Duodenal mucosa (tissue), 2 donors: ENCODE measurements around the gene PEX10.

ENCODE experiments used
- H3K27ac ChIP-seq: one replicate; pipeline ENCODE4 v1.7.0; 2013; ENCODE audit warnings: low read depth, low read length
- H3K27me3 ChIP-seq, 2 donors: one replicate each; pipeline ENCODE4 v1.7.0; 2013; ENCODE audit warnings: low read length in 2 of 2, control low read depth in 1 of 2; ENCODE audit not compliant: insufficient read depth in 2 of 2, control insufficient read depth in 1 of 2
- H3K36me3 ChIP-seq, 2 donors: one replicate each; pipeline ENCODE4 v1.7.0; 2013; ENCODE audit warnings: low read length in 2 of 2, control low read depth in 1 of 2; ENCODE audit not compliant: insufficient read depth in 2 of 2, control insufficient read depth in 1 of 2
- H3K4me1 ChIP-seq, 2 donors: one replicate each; pipeline ENCODE4 v1.7.0; 2013; ENCODE audit warnings: low read length in 2 of 2, control low read depth in 1 of 2; ENCODE audit not compliant: insufficient read depth in 2 of 2, control insufficient read depth in 1 of 2
- H3K4me3 ChIP-seq, 2 donors: one replicate each; pipeline ENCODE4 v1.7.0; 2013; ENCODE audit warnings: low read length in 2 of 2, low read depth in 1 of 2
- H3K9ac ChIP-seq, 2 donors: one replicate each; pipeline ENCODE4 v1.7.0; 2013; ENCODE audit warnings: low read length in 2 of 2, low read depth in 1 of 2
- H3K9me3 ChIP-seq, 2 donors: one replicate each; pipeline ENCODE4 v1.7.0; 2013; ENCODE audit warnings: low read length in 2 of 2, control low read depth in 1 of 2; ENCODE audit not compliant: control insufficient read depth in 1 of 2

The PEX10 gene

DNA sequence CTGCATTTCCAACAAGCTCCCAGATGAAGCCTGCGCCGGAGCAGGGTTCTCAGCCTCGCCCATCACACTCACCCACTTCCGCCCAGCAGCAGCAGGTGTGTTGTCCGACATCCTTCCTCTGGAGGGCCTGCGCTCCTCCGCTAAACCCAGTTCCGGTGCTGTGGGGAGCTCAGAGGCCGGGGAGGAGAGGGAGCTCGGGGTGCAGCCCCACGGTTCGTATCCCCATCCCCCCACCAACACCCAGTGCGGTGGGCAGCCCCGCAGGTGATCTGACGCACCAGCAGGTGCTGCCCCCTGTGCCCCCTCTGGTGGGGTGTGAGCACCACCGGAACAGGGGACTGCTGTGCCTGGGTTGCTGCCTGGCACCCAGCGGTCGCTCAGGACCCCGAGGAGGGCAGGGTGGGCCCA, 3.4 kb upstream of the PEX10 start:
- H3K4me3 ChIP-seq: peak overlapping the region; percentile 63 to 65
- no peaks in the 10 kb centered on the region for H3K9me3 ChIP-seq
- H3K36me3 ChIP-seq: no peaks in the 10 kb centered on the region
- H3K9ac ChIP-seq: peak overlapping the region; percentile 25 to 29
- peaks cover 27 to 36% of the 10 kb centered on the region in 2 donors for H3K4me1 ChIP-seq
- H3K27me3 ChIP-seq: peaks cover 0 to 22% of the 10 kb centered on the region in 2 donors
- H3K27ac ChIP-seq: no peak overlapping the region

DNA sequence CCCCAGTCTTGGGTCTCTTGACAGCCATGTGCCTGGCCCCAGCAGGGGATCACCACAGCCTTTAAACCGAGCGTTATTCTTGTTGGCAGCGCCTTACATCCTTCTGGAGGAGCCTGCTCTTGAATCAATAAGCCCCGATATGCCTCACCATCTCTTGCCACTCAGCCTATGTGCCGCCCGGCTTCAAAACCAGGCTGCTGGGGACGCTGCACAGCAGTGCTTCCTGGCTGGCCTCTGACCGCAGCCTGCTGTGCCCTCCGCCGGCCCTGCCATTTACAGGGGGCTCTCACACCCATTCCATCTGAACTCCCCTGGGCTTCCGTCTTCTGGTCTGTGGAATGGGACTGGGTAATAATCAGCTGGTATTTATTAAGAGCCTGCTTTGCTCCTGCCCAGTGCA, 3.0 kb upstream of the PEX10 start:
- peak overlapping the region in 1 of 2 donors; percentile 29 for H3K9ac ChIP-seq

DNA sequence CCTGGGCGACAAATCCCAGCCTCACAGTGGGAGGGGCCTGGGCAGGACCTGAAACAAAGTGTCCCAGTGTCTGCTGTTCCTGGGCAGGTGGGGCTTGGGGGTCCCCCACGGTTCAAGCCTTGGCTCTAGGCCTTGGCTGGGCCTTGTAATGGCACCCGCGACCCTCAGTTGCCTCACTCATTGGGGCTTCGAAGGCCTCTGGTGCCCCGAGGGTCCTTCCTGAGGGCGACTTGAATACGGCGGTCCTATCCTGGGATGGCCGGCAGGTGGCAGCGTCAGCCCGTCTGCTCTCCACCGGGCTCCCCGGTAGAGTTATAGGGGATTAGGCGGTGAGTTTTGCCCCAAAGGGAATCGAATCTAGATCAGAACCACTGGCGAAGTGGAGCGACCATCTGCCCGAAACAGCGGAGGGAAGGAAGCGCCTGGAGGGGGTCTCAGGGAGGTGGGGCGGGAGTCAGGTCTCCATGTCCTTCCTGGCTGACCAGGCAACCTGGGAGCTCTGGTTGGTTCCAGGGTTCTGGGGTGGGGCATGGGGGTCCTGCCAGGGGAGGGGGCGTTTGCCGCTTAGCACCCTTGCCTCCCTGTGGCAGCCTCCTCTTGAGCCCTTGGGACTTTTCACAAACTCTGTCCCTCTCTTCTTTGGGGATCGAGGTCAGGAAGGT, 2.1 kb upstream of the PEX10 start:
- Histone ChIP-seq H3K9me3 (no peaks in the 10 kb centered on the region), H3K27me3 (peaks cover 0 to 22% of the 10 kb centered on the region in 2 donors), H3K27ac (no peak overlapping the region), H3K36me3 (no peaks in the 10 kb centered on the region), H3K4me1 (peaks cover 27 to 36% of the 10 kb centered on the region in 2 donors), H3K4me3 (peak overlapping the region; percentile 78 to 83), H3K9ac (peak overlapping the region; percentile 69 to 81)

More for the DNA sequence above, 3.0 kb upstream of the PEX10 start:
- Histone ChIP-seq H3K27me3 (peaks cover 0 to 22% of the 10 kb centered on the region in 2 donors), H3K27ac (no peak overlapping the region), H3K4me3 (peak overlapping the region; percentile 63 to 65), H3K36me3 (no peaks in the 10 kb centered on the region), H3K4me1 (peaks cover 27 to 36% of the 10 kb centered on the region in 2 donors), H3K9me3 (no peaks in the 10 kb centered on the region)

DNA sequence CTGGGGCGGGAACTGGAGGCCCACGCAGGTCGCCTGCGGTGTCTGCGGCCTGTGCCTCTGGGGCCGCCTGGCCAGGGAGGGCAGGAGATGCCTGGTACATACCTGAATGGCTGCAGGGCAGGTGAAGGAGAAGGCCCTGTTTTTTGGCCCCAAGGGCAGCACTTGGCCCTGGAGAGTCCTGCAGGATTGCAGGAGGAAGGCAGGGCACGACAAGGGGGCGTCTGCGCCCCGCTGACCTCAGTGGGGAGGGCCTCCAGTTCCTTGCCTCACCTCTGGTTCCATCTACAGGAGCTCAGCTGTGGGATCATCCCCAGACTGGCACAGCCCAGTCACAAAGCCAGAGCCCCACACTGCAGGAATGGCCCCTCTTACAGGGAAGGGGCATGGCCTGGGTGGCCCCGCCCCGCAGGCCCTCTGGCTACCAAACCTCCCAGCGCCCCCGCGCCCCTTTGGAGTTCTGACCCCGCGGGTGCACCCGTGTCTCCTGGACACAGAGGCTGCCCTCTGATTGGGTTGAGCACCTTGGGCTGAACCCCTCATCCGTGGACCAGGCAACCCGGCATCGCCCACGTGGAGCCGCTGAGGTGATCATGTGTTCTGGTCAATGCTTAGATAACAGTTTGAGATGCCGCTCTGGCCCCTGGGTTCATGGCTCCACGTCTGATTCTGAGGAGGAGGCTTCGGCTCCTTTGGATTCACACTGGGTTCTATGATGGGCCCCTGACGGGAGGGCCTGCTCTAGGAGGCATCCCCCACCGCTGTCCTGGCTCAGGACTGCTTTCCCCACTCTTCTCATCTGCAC, 1.3 kb upstream of the PEX10 start:
- H3K27ac ChIP-seq: peak overlapping the region; percentile 91
- H3K4me3 ChIP-seq: peak overlapping the region; percentile 78 to 83
- H3K9me3 ChIP-seq: no peaks in the 10 kb centered on the region

DNA sequence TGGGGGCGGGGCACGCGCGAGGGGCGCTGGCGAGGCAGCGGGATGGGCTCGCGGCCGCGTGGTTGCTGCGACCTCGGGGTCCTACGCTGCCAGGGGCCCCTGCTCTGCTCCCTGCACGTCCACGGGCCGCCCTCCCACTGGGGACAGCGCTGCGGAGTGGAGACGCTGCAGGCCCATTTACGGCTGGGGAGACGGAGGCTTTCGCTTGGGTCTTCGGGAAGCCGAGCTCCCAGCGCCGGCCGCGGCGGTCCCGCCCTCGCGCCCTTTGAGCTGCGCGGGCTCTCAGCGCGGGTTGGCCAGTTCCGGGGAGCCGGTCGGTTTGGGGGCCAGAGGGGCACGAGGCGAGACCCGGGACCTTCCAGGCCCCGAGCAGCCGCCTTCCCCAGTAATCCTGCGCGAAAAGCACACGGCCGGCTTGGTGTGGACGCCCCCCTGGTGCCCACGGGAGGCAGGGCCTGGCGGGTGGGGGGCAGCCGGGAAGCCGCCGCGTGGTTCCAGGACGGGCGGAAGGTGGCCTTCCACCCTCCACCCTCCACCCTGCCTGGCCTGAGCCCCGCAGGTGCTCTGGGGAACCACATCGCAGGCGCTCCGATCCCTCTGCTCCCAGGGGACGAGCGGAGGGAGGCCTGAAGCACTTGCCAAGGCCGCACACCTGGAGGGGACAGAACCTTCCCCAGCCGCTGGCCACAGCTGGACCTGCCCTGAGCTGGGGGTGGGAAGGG, 570 bp upstream of the PEX10 start:
- H3K36me3 ChIP-seq: peaks cover 3 to 15% of the 10 kb centered on the region in 2 donors
- H3K4me3 ChIP-seq: peak overlapping the region; percentile 78 to 83
- peaks cover 0 to 11% of the 10 kb centered on the region in 2 donors for H3K27me3 ChIP-seq
- H3K4me1 ChIP-seq: peaks cover 27 to 36% of the 10 kb centered on the region in 2 donors
- peak overlapping the region; percentile 91 for H3K27ac ChIP-seq
- no peaks in the 10 kb centered on the region for H3K9me3 ChIP-seq
- peak overlapping the region; percentile 69 to 81 for H3K9ac ChIP-seq

More for the DNA sequence above, 1.3 kb upstream of the PEX10 start:
- Histone ChIP-seq H3K36me3 (peaks cover 0 to 7% of the 10 kb centered on the region in 2 donors), H3K9ac (peak overlapping the region; percentile 69 to 81), H3K27me3 (peaks cover 0 to 16% of the 10 kb centered on the region in 2 donors), H3K4me1 (peaks cover 27 to 36% of the 10 kb centered on the region in 2 donors)

DNA sequence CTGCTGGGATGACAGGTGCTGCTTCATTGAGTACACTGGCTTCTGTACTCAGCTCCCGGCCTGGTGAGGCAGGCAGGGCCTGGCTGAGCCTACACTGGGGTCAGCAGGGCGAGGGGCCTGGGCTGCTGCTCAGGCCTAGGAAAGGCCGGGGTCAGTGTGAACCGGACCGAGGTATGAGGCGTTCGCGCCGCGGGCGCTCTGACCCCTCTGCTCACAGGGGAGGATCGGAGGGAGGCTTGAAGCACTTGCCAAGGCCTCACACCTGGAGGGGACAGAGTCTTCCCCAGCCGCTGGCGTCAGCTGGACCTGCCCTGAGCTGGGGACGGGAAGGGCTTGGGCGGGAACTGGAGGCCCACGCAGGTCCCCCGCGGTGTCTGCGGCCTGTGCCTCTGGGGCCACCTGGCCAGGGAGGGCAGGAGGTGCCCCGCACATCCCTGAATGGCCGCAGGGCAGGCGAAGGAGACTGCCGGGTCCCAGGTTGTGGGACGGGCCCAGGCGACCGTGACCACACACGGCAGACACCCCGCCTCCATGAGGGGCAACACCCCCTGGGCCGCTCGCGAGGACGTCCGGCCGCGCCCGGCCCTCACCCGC, 466 bp downstream of the PEX10 start:
- Histone ChIP-seq H3K36me3 (peaks cover 3 to 20% of the 10 kb centered on the region in 2 donors), H3K4me3 (peak overlapping the region; percentile 78 to 91), H3K27ac (peak overlapping the region; percentile 84), H3K9me3 (no peaks in the 10 kb centered on the region), H3K27me3 (peaks cover 0 to under 1% of the 10 kb centered on the region in 2 donors), H3K4me1 (peaks cover 27 to 36% of the 10 kb centered on the region in 2 donors), H3K9ac (peak overlapping the region; percentile 81 to 84)

DNA sequence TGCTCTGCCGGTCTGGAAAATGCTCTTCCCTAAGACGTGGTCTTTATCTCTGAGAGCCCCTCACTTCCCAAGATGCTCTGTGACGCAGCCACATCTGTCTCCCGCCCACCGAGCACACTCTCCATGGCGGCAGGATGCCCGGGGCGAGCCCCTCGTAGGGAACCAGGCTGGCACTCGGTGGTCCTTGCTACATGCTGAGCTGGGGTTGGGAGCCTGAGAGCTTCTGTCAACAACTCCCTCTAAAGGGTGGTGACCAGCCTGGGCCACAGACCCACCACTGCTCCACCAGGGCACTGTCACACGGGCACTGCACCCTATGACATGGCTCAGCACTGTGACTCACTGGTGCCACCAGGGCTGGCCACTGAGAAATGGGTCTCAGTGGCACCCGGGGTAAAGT, 2.6 kb downstream of the PEX10 start:
- Histone ChIP-seq H3K4me3 (no peak overlapping the region), H3K27ac (no peak overlapping the region), H3K27me3 (no peaks in the 10 kb centered on the region), H3K9ac (no peak overlapping the region), H3K36me3 (peaks cover 8 to 35% of the 10 kb centered on the region in 2 donors), H3K4me1 (peaks cover 16 to 24% of the 10 kb centered on the region in 2 donors), H3K9me3 (no peaks in the 10 kb centered on the region)

DNA sequence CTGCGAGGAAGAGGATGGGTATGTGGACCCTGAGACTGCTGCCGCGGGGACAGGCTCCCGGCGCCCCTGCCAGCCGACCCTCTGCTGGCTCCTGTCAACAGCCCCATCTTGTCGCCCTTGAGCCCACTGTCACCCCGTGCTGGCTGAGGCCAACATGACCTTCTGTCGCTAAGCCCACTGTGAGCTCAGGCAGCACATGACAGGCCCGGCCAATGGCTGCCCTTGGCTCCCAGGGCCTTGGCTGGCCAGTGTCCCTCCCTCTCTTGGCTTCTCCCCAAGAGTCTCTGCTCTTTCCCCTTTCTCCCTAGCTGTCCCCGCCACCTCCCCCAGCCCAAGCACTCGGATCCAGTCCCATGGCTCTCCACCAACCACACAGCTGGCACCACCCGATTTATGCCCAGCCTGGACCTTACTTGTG, 3.5 kb downstream of the PEX10 start:
- Histone ChIP-seq H3K36me3 (peaks cover 16 to 44% of the 10 kb centered on the region in 2 donors), H3K27ac (no peak overlapping the region), H3K4me3 (no peak overlapping the region), H3K9ac (no peak overlapping the region), H3K27me3 (no peaks in the 10 kb centered on the region), H3K9me3 (no peaks in the 10 kb centered on the region), H3K4me1 (peaks cover 11 to 16% of the 10 kb centered on the region in 2 donors)

DNA sequence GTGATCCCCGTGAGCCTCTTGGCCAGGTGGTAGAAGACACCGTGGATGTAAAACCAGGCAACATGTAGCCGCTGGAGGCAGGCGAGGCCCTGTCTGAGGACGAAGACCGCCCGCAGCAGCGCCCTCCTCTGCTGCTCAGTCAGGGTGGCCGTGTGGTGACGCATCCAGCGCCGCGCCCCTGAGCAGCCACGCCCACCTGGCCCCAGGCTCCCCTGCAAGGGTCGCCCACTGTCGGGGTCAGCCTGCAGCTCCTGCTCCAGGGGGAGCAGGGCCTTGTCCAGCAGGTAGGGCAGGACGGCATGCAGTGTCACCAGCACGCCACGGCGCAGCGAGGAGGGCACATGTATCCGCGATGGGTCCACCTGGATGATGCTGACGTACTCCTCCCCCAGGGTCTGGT, 3.9 kb downstream of the PEX10 start:
- H3K4me1 ChIP-seq: peaks cover 7 to 12% of the 10 kb centered on the region in 2 donors
- H3K36me3 ChIP-seq: peaks cover 19 to 47% of the 10 kb centered on the region in 2 donors
- H3K9ac ChIP-seq: no peak overlapping the region
- H3K27ac ChIP-seq: no peak overlapping the region
- no peaks in the 10 kb centered on the region for H3K27me3 ChIP-seq
- H3K4me3 ChIP-seq: no peak overlapping the region
- H3K9me3 ChIP-seq: no peaks in the 10 kb centered on the region
